Measurements from ENCODE around the gene LCN12.

LCN12 gene

DNA sequence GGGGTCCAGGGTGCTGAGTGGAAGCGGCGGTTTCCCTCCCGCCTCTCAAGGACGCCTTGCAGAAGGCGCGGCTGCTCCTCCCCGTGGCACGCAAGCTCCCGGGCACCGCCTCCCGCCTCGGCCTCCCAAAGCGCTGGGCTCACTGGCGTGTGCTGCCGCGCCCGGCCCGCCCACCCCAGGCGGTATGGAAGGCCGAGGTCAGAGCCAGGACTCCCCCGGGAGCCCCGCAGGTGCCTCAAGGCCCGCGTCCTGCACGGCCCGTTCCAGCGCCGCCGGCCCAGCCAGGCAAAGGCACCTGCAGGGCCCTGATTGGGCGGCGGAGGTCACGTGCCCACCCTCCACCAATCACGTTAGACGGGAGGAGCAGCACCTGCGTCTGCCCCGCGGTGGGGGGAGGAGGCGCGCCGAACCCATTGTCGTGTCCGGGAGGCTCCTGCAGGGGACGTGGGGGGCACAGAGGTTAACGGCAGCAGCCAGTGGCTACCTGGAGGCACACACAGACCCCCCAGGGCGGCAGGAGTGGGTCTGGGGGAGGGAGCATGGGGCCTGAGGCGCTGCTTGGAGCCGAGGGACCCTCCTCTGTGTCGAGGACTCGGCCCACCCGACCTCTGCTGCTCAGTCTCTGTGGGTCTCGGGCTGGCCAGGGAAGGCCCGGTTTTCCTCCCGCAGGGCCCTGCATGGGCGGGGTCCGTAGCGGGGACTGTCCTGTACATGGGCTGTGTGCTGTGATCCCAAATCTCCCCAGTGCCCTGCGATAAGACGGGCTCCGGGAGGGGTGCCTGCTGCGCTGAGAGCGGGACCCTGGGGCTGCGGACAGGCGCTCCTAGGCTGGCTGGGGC lies 2.0 kb upstream of the LCN12 start:
- H2AFZ ChIP-seq, result peak overlapping the region; percentile 87
- H3K9ac ChIP-seq, result no peak overlapping the region
- H3K4me1 ChIP-seq, result no peaks in the 10 kb centered on the region
- peak overlapping the region; percentile 77 for H3K4me3 ChIP-seq (ENCODE audit: low read depth, low read length)
- no peaks in the 10 kb centered on the region for H3K27me3 ChIP-seq (ENCODE audit: control insufficient read depth, insufficient read depth, low read length)
- peak overlapping the region; percentile 99 for H3K4me2 ChIP-seq (ENCODE audit: low read length)
- H3K27ac ChIP-seq, result peak overlapping the region; percentile 97
- TF ChIP-seq, protein P1, sequence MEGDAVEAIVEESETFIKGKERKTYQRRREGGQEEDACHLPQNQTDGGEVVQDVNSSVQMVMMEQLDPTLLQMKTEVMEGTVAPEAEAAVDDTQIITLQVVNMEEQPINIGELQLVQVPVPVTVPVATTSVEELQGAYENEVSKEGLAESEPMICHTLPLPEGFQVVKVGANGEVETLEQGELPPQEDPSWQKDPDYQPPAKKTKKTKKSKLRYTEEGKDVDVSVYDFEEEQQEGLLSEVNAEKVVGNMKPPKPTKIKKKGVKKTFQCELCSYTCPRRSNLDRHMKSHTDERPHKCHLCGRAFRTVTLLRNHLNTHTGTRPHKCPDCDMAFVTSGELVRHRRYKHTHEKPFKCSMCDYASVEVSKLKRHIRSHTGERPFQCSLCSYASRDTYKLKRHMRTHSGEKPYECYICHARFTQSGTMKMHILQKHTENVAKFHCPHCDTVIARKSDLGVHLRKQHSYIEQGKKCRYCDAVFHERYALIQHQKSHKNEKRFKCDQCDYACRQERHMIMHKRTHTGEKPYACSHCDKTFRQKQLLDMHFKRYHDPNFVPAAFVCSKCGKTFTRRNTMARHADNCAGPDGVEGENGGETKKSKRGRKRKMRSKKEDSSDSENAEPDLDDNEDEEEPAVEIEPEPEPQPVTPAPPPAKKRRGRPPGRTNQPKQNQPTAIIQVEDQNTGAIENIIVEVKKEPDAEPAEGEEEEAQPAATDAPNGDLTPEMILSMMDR (IDR thresholded peaks at IDR 0.05), result no peak
- H3K79me2 ChIP-seq, result no peaks in the 10 kb centered on the region
- H3K36me3 ChIP-seq (ENCODE audit: control insufficient read depth, insufficient read depth, low read length), result no peaks in the 10 kb centered on the region
- H3K9me3 ChIP-seq (ENCODE audit: control insufficient read depth, low read length), result no peaks in the 10 kb centered on the region

DNA sequence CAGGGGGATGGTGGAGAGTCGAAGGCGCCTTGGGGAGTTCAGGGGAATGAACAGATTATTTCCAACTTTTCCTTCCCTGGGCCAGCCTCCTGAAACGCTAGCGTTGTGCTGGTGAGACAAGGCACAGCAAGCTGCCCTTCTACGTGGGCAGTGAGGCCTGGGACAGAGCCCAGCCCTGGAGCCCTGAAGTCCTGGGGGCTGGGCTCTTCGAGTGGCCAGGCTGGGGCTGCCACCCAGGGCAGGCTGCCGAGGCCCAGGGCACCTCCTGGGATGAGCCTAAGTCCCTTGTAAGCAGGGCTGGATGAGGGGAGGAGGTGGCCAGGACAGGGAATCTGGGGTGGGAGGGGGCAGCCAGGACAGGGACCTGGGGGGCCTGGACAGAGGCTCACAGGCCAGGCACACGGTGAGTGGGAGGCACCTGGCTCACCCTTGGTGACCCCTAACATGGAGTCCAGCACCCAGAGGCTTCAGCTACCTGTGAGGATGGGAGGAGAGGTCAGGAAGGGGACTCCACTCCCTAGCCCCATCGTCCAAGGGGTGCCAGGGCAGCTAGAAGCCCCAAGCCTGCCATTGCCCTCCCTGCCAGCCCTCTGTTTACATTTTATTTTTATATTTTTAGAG lies 1.3 kb upstream of the LCN12 start:
- H3K4me3 ChIP-seq (ENCODE audit: low read depth, low read length), result peak overlapping the region; percentile 77
- H3K36me3 ChIP-seq (ENCODE audit: control insufficient read depth, insufficient read depth, low read length), result no peaks in the 10 kb centered on the region
- peak overlapping the region; percentile 87 for H2AFZ ChIP-seq
- no peaks in the 10 kb centered on the region for H3K79me2 ChIP-seq
- peak overlapping the region; percentile 99 for H3K4me2 ChIP-seq (ENCODE audit: low read length)
- H3K27me3 ChIP-seq (ENCODE audit: control insufficient read depth, insufficient read depth, low read length), result no peaks in the 10 kb centered on the region
- no peak overlapping the region for H3K9ac ChIP-seq
- no peaks in the 10 kb centered on the region for H3K9me3 ChIP-seq (ENCODE audit: control insufficient read depth, low read length)
- peak overlapping the region; percentile 97 for H3K27ac ChIP-seq
- TF ChIP-seq, protein P1 (IDR thresholded peaks at IDR 0.05), result no peak
- H3K4me1 ChIP-seq, result no peaks in the 10 kb centered on the region

DNA sequence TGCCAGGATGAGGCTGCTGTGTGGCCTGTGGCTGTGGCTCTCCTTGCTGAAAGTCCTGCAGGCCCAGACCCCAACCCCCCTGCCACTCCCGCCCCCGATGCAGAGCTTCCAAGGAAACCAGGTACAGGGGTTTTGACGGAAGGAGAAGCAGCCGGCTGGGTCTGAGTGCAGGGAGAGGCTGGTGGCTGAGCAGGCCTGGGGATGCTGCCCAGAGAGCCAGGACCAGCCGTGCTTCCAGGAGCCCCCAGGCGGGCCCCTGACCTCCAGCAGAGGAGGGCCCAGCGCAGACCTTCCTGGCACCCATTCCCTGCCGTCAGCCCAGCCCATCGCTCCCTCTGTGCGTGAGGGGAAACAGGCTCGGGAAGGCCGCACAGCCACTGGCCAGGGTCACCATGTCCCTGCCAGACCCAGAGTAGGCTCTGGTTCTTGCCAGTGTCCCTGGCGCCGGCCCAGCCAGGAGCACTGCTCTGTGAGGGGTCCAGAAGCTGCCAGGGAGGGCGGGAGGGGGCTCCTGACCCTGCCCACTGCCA lies 313 bp downstream of the LCN12 start:
- H3K9me3 ChIP-seq (ENCODE audit: control insufficient read depth, low read length), result no peaks in the 10 kb centered on the region
- H2AFZ ChIP-seq, result no peak overlapping the region
- H3K27ac ChIP-seq, result no peak overlapping the region
- no peak overlapping the region for H3K4me3 ChIP-seq (ENCODE audit: low read depth, low read length)
- no peaks in the 10 kb centered on the region for H3K4me1 ChIP-seq
- no peaks in the 10 kb centered on the region for H3K27me3 ChIP-seq (ENCODE audit: control insufficient read depth, insufficient read depth, low read length)
- TF ChIP-seq, protein P1 (IDR thresholded peaks at IDR 0.05), result no peak
- no peaks in the 10 kb centered on the region for H3K36me3 ChIP-seq (ENCODE audit: control insufficient read depth, insufficient read depth, low read length)
- no peak overlapping the region for H3K9ac ChIP-seq
- H3K4me2 ChIP-seq (ENCODE audit: low read length), result no peak overlapping the region
- H3K79me2 ChIP-seq, result no peaks in the 10 kb centered on the region

DNA sequence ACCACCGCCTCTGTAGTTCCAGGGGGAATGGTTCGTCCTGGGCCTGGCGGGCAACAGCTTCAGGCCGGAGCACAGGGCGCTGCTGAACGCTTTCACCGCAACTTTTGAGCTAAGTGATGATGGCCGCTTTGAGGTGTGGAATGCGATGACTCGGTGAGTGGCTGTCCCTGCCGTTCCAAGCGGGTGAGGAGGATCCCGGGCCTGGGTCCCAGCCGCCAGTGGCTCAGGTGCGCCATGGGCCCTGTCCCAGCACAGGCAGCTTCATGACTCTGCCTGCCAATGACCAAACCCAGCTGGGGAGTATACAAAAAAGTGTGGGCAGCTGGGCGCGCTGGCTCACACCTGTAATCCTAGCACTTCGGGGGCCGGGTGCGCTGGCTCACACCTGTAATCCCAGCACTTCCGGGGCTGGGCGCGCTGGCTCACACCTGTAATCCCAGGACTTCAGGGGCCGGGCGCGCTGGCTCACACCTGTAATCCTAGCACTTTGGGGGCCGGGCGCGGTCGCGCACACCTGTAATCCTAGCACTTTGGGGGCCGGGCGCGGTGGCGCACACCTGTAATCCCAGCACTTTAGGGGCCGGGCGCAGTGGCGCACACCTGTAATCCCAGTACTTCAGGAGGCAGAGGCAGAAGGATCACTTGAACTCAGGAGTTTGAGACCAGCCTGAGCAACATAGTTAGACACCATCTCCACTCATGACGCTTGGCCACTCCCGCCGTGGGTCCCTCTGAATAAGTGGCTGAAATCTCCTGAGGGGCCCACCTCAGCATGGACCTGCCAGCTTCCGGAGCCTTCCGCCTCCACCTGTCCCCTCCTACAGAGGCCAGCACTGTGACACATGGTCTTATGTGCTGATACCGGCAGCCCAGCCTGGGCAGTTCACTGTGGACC lies 1.1 kb downstream of the LCN12 start:
- H3K4me1 ChIP-seq, result no peaks in the 10 kb centered on the region
- H3K27ac ChIP-seq, result no peak overlapping the region
- no peak overlapping the region for H3K9ac ChIP-seq
- no peak overlapping the region for H3K4me3 ChIP-seq (ENCODE audit: low read depth, low read length)
- no peak overlapping the region for H3K4me2 ChIP-seq (ENCODE audit: low read length)
- H3K27me3 ChIP-seq (ENCODE audit: control insufficient read depth, insufficient read depth, low read length), result no peaks in the 10 kb centered on the region
- TF ChIP-seq, protein P1 (IDR thresholded peaks at IDR 0.05), result no peak
- no peaks in the 10 kb centered on the region for H3K79me2 ChIP-seq
- H3K9me3 ChIP-seq (ENCODE audit: control insufficient read depth, low read length), result no peaks in the 10 kb centered on the region
- no peaks in the 10 kb centered on the region for H3K36me3 ChIP-seq (ENCODE audit: control insufficient read depth, insufficient read depth, low read length)
- no peak overlapping the region for H2AFZ ChIP-seq

All from parathyroid adenoma (tissue), 2 donors.